ENCODE data around the gene JAGN1. TPM values are rescaled to one million over a fixed set of nuclear protein-coding genes. Genes with fewer than 3 reads are reported as not detected.

The JAGN1 gene
- total and polyA plus RNA-seq, 2 of the 8 experiments (the other 6 are each of a cell fraction or from before 2014, with no cell fraction given), result 26.9 to 51.6 TPM

DNA sequence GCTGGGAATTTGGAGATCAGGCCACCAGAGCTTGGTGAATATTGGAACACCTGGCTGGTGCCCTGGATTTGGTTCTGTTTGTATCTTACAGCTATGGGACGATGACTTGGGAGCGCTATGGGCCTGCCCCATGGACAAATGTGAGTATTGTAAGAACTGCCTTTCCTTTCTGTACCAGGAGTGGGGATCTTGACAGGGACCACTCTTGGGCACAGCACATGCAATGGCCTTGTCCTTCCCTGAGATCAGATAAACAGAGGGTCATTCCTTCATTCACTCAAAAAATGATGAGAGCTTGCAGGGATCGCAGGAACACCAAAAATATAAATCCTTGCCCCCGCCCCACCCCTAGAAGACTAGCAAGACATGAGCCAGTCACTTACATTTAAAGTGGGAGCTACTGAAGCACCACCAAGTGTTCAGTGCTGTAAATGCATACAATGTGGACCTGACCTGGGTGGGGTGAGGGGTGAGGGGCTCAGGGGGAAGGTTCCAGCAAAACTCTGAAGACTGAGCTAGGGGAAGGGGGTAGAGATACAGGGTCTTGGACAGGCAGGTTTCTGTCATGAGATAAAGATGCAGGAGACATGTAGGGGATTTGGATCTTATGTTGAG lies 40.5 kb downstream of the JAGN1 start:
- Histone ChIP-seq H3K79me1 (ENCODE audit: low read depth, low read length) (no peaks in the 10 kb centered on the region), H2BK12ac (ENCODE audit: low read depth, low read length) (no peak overlapping the region), H2BK20ac (ENCODE audit: low read length) (no peak overlapping the region), H3K27me3 (replicated peaks in 1 of 4; ENCODE audit: control insufficient read depth in 3 of 4, extremely low read depth in 1 of 4, insufficient read depth in 3 of 4, low read length in 3 of 4) (peaks cover 0 to 3% (median 0%) of the 10 kb centered on the region in 4 experiments; a peak in 1 of 7 replicates), H2AFZ (ENCODE audit: low read length) (no peak overlapping the region), H4K20me1 (replicated peaks in 1 of 2; ENCODE audit: control insufficient read depth in 1 of 2, insufficient read depth in 2 of 2, low read length in 2 of 2) (no peaks in the 10 kb centered on the region), H2AK5ac (ENCODE audit: low read depth, low read length) (no peak overlapping the region), H3K79me2 (ENCODE audit: control insufficient read depth in 1 of 2, insufficient read depth in 2 of 2, low read length in 2 of 2) (no peaks in the 10 kb centered on the region), H3K9ac (replicated peaks in 1 of 4; ENCODE audit: extremely low read depth in 1 of 4, low read depth in 3 of 4, low read length in 3 of 4) (no peak overlapping the region), H3K36me3 (ENCODE audit: control insufficient read depth in 2 of 4, insufficient read depth in 4 of 4, low read length in 3 of 4) (no peaks in the 10 kb centered on the region), H3K4ac (replicated peaks; ENCODE audit: insufficient read length, low read depth, low read length) (no peak overlapping the region), H3K4me1 (replicated peaks in 1 of 4; ENCODE audit: control insufficient read depth in 3 of 4, insufficient read depth in 4 of 4, low read length in 3 of 4) (peaks cover 0 to 10% (median 5%) of the 10 kb centered on the region in 4 experiments; a peak in 6 of 7 replicates), H3K27ac (ENCODE audit: low read depth, low read length) (no peak overlapping the region), H3K56ac (replicated peaks; ENCODE audit: insufficient read length, low read depth, low read length) (no peak overlapping the region), H2BK120ac (replicated peaks; ENCODE audit: low read depth, low read length) (no peak overlapping the region), H3K23ac (ENCODE audit: insufficient read length) (no peak overlapping the region), H4K91ac (replicated peaks; ENCODE audit: insufficient read length, low read length) (no peak overlapping the region), H4K8ac (ENCODE audit: extremely low read depth, insufficient read depth, low read length) (no peak overlapping the region), H3K4me3 (ENCODE audit: extremely low read depth in 1 of 4, insufficient read depth in 2 of 4, low read depth in 3 of 4, low read length in 4 of 4) (no peak overlapping the region), H3K9me3 (ENCODE audit: insufficient read depth in 2 of 2, low read depth in 1 of 2, low read length in 1 of 2) (no peaks in the 10 kb centered on the region), H2BK15ac (ENCODE audit: low read length) (no peak overlapping the region), H3K14ac (ENCODE audit: insufficient read length) (no peak overlapping the region), H3K23me2 (ENCODE audit: low read depth, low read length) (peaks cover 13% of the 10 kb centered on the region; the same call in 1 of the 2 replicates), H3K18ac (ENCODE audit: extremely low read depth, low read length) (no peak overlapping the region), H2BK5ac (ENCODE audit: low read depth, low read length) (no peak overlapping the region), H3K4me2 (ENCODE audit: insufficient read depth in 1 of 2, low read depth in 2 of 2, low read length in 2 of 2) (no peak overlapping the region), H4K5ac (ENCODE audit: insufficient read length, low read depth, low read length) (no peak overlapping the region)
- FAIRE-seq, result no peak
- TF ChIP-seq, protein P1, sequence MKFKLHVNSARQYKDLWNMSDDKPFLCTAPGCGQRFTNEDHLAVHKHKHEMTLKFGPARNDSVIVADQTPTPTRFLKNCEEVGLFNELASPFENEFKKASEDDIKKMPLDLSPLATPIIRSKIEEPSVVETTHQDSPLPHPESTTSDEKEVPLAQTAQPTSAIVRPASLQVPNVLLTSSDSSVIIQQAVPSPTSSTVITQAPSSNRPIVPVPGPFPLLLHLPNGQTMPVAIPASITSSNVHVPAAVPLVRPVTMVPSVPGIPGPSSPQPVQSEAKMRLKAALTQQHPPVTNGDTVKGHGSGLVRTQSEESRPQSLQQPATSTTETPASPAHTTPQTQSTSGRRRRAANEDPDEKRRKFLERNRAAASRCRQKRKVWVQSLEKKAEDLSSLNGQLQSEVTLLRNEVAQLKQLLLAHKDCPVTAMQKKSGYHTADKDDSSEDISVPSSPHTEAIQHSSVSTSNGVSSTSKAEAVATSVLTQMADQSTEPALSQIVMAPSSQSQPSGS (IDR thresholded peaks at IDR 0.05; ENCODE audit: low read length), result no peak
- TF ChIP-seq RAD21 (IDR thresholded peaks at IDR 0.05 in 1 of 2, conservative IDR thresholded peaks at IDR 0.05 in 1 of 2; ENCODE audit: low read depth in 2 of 2, low read length in 2 of 2), result 0 out of 4 replicates have a peak, but pooled peaks of 1 of the 2 experiments have one; percentile 1
- TF ChIP-seq KDM4A (IDR thresholded peaks at IDR 0.05; ENCODE audit: low read depth, low read length, severe bottlenecking), result no peak
- no peak for TF ChIP-seq HDAC2 (IDR thresholded peaks at IDR 0.05; ENCODE audit: borderline replicate concordance in 1 of 2, low read depth in 2 of 2, low read length in 2 of 2)
- TF ChIP-seq EGR1 (IDR thresholded peaks at IDR 0.05; ENCODE audit: borderline replicate concordance, low read depth, low read length), result no peak
- DNase-seq (ENCODE audit: low read depth in 1 of 2, low spot score in 2 of 2), result no peak
- 91% methylated on average over 4 of the region's 4 CpGs; no CpG with 5 or more reads in 1 of the 2 experiments for WGBS, 2 experiments (ENCODE audit: extremely low coverage in 1 of 2, insufficient coverage in 1 of 2, insufficient read length in 1 of 2, insufficient replicate concordance in 2 of 2, low coverage in 1 of 2, low lambda C conversion rate in 2 of 2, missing lambda C conversion rate in 1 of 2)
- POLR2A ChIA-PET (ENCODE audit: partially characterized antibody), result interaction anchor here (0.7 to 5.9 kb wide), 8 partner anchors 9 to 72 kb away, joined by 3 to 43 read pairs (median 4); partner anchors contain the start of genes IL17RC and IL17RE
- CTCF ChIA-PET (ENCODE audit: partially characterized antibody), result interaction anchor here (0.7 to 7.5 kb wide), 24 partner anchors 9 to 426 kb away, joined by 3 to 86 read pairs (median 4); partner anchors contain the start of genes IL17RC, IL17RE, PRRT3 and RPUSD3
